CD14-positive monocyte (primary cell): Measurements from ENCODE around the gene TRIM37. TPM values are rescaled to one million over a fixed set of nuclear protein-coding genes. Genes with fewer than 3 reads are reported as not detected.
A peak's percentile ranks its signal among the peaks of the same experiment; 100 is the strongest.

Source experiments
- DNase-seq, 3 donors: peaks; one replicate each; pipeline ENCODE4 v3.0.0-alpha.2; 2011 to 2022
- H2AFZ ChIP-seq: 2 replicates; pipeline ENCODE4 v1.6.0; 2012; ENCODE audit warnings: mild to moderate bottlenecking, low read depth, low read length, inconsistent platforms; ENCODE audit not compliant: insufficient read depth, poor library complexity, severe bottlenecking
- H3K27ac ChIP-seq, 2 donors: 1 replicate in 1 of 2; 2 replicates in 1 of 2; pipeline ENCODE4 v1.5.1; 2012 to 2013; ENCODE audit warnings: low read length in 2 of 2, control low read depth in 1 of 2, inconsistent platforms in 1 of 2, low read depth in 1 of 2, mild to moderate bottlenecking in 1 of 2
- H3K27me3 ChIP-seq, 2 donors: one replicate each; pipeline versions ENCODE4 v1.6.0 to v1.6.1; 2011 to 2013; ENCODE audit warnings: low read length in 2 of 2; ENCODE audit not compliant: control insufficient read depth in 2 of 2, insufficient read depth in 2 of 2
- H3K36me3 ChIP-seq, 2 donors: replicated peaks in 1 of 2; 1 replicate in 1 of 2; 2 replicates in 1 of 2; pipeline versions ENCODE4 v1.5.1 to v1.6.1; 2012 to 2013; ENCODE audit warnings: low read length in 2 of 2, control low read depth in 1 of 2, inconsistent platforms in 1 of 2, mild to moderate bottlenecking in 1 of 2; ENCODE audit not compliant: insufficient read depth in 2 of 2, control insufficient read depth in 1 of 2
- H3K4me1 ChIP-seq, 2 donors: 1 replicate in 1 of 2; 2 replicates in 1 of 2; pipeline versions ENCODE4 v1.5.1 to v1.6.1; 2012 to 2013; ENCODE audit warnings: low read length in 2 of 2, control low read depth in 1 of 2, inconsistent platforms in 1 of 2, mild to moderate bottlenecking in 1 of 2, moderate library complexity in 1 of 2; ENCODE audit not compliant: insufficient read depth in 2 of 2, control insufficient read depth in 1 of 2
- H3K4me2 ChIP-seq: replicated peaks from 2 replicates; pipeline ENCODE3; 2012; ENCODE audit warnings: low read length, moderate library complexity, mild to moderate bottlenecking; ENCODE audit not compliant: poor library complexity, severe bottlenecking; ENCODE audit errors: extremely low read depth
- H3K4me3 ChIP-seq, 3 experiments: fragments of 200-600 bp in 1 of 3; sonication (generic) in 1 of 3; replicated peaks in 1 of 3; 1 replicate in 2 of 3; 2 replicates in 1 of 3; pipeline ENCODE4 v1.5.1; 2011 to 2013; ENCODE audit warnings: low read length in 3 of 3, mild to moderate bottlenecking in 3 of 3, control low read depth in 2 of 3, low read depth in 2 of 3, inconsistent platforms in 1 of 3, moderate library complexity in 1 of 3
- H3K79me2 ChIP-seq: 2 replicates; pipeline ENCODE4 v1.6.0; 2012; ENCODE audit warnings: mild to moderate bottlenecking, control low read depth, inconsistent platforms, low read length, moderate library complexity; ENCODE audit not compliant: insufficient read depth
- H3K9ac ChIP-seq: 2 replicates; pipeline ENCODE4 v1.6.0; 2017; ENCODE audit warnings: low read length, mild to moderate bottlenecking; ENCODE audit not compliant: insufficient read depth, poor library complexity, severe bottlenecking
- H3K9me3 ChIP-seq, 2 donors: replicated peaks in 1 of 2; 1 replicate in 1 of 2; 2 replicates in 1 of 2; pipeline versions ENCODE4 v1.5.1 to v1.6.1; 2012 to 2013; ENCODE audit warnings: low read length in 2 of 2, control low read depth in 1 of 2; ENCODE audit not compliant: control insufficient read depth in 1 of 2, insufficient read depth in 1 of 2
- H4K20me1 ChIP-seq: 2 replicates; pipeline ENCODE4 v1.6.0; 2012; ENCODE audit warnings: mild to moderate bottlenecking, low read length, control low read depth, moderate library complexity; ENCODE audit not compliant: insufficient read depth
- H3K27ac Mint-ChIP-seq, 7 donors: one replicate each; pipeline ENCODE4 v1.8.0; 2020; ENCODE audit warnings: mild to moderate bottlenecking in 7 of 7, mixed read lengths in 7 of 7, moderate library complexity in 6 of 7, inconsistent platforms in 2 of 7
- H3K27me3 Mint-ChIP-seq, 3 donors: one replicate each; pipeline ENCODE4 v1.8.0; 2021 to 2022; ENCODE audit warnings: low read depth in 3 of 3, mild to moderate bottlenecking in 3 of 3, mixed read lengths in 3 of 3, moderate library complexity in 3 of 3, inconsistent platforms in 1 of 3
- H3K36me3 Mint-ChIP-seq, 2 donors: one replicate each; pipeline ENCODE4 v1.8.0; 2020; ENCODE audit warnings: mixed read lengths in 2 of 2, inconsistent platforms in 1 of 2, mild to moderate bottlenecking in 1 of 2
- H3K4me1 Mint-ChIP-seq: one replicate; pipeline ENCODE4 v1.8.0; 2020; ENCODE audit warnings: mild to moderate bottlenecking, mixed read lengths
- H3K4me3 Mint-ChIP-seq, 2 donors: one replicate each; pipeline ENCODE4 v1.8.0; 2020; ENCODE audit warnings: mild to moderate bottlenecking in 2 of 2, mixed read lengths in 2 of 2, moderate library complexity in 1 of 2
- H3K9me3 Mint-ChIP-seq, 7 donors: one replicate each; pipeline ENCODE4 v1.8.0; 2020 to 2022; ENCODE audit warnings: mixed read lengths in 7 of 7, mild to moderate bottlenecking in 6 of 7, moderate library complexity in 6 of 7, inconsistent platforms in 2 of 7
- CTCF ChIP-seq: fragments of 200-600 bp; IDR thresholded peaks from one replicate; pipeline ENCODE4 v1.8.0; 2022; ENCODE audit warnings: antibody characterized with exemption, mild to moderate bottlenecking
- WGBS: methylation state at CpG from one replicate; pipeline ENCODE4 v1.1.5; 2013; ENCODE audit warnings: missing lambda C conversion rate; ENCODE audit not compliant: insufficient coverage; 5-methylcytosine and 5-hydroxymethylcytosine counted together
- intact Hi-C, 2 donors: fragments of 100-400 bp; cut with micrococcal nuclease; formaldehyde crosslinking; loops; one replicate each; pipeline versions ENCODE4 v1.15.0 to v1.15.1; 2023
- polyA plus RNA-seq, 3 donors: library from polyadenylated mRNA; depleted of rRNA in 1 of 3; unstranded in 2 of 3; stranded (reverse) in 1 of 3; fragments of 300-500 nt in 2 of 3; fragments of >200 nt in 1 of 3; fragmentation: Illumina TruSeq in 2 of 3; gene quantifications; 1 replicate in 2 of 3; 2 replicates in 1 of 3; pipeline ENCODE4 v1.2.3, GENCODE V29; 2012 to 2021

The TRIM37 gene
- polyA plus RNA-seq, 3 donors: 2.7 to 6.1 (median 5.3) TPM

GRCh38 chr17:59111539-59111938 lies 4.9 kb upstream of the TRIM37 start:
- Mint-ChIP-seq H3K4me1 (peaks cover 6% of the 10 kb centered on the region), H3K27me3 (no peaks in the 10 kb centered on the region), H3K36me3 (peaks cover 8 to 29% of the 10 kb centered on the region in 2 donors), H3K27ac (no peak overlapping the region), H3K9me3 (no peaks in the 10 kb centered on the region), H3K4me3 (no peak overlapping the region)
- H3K9ac ChIP-seq: no peak overlapping the region
- H3K27ac ChIP-seq: no peak overlapping the region
- H3K36me3 ChIP-seq: peaks cover 14 to 28% of the 10 kb centered on the region in 2 donors
- H4K20me1 ChIP-seq: no peaks in the 10 kb centered on the region
- H3K79me2 ChIP-seq: no peaks in the 10 kb centered on the region
- H3K4me3 ChIP-seq: no peak overlapping the region
- DNase-seq: no peak
- H2AFZ ChIP-seq: no peak overlapping the region
- no peaks in the 10 kb centered on the region for H3K9me3 ChIP-seq
- intact Hi-C loops: no loop called here
- WGBS: no CpG with 5 or more reads among the region's 3 CpGs
- H3K4me1 ChIP-seq: peaks cover 6 to 9% of the 10 kb centered on the region in 2 donors
- no peaks in the 10 kb centered on the region for H3K27me3 ChIP-seq
- no peak for TF ChIP-seq CTCF
- H3K4me2 ChIP-seq: no peak overlapping the region

GRCh38 chr17:59110973-59111372 lies 4.3 kb upstream of the TRIM37 start:
- H3K4me2 ChIP-seq: no peak overlapping the region
- intact Hi-C loops: no loop called here
- H3K27me3 ChIP-seq: no peaks in the 10 kb centered on the region
- peaks cover 14 to 28% of the 10 kb centered on the region in 2 donors for H3K36me3 ChIP-seq
- no peak for DNase-seq
- TF ChIP-seq CTCF: no peak
- H3K4me1 ChIP-seq: peaks cover 7 to 10% of the 10 kb centered on the region in 2 donors
- H3K36me3 Mint-ChIP-seq: peaks cover 8 to 29% of the 10 kb centered on the region in 2 donors
- H3K4me3 ChIP-seq: no peak overlapping the region
- H2AFZ ChIP-seq: no peak overlapping the region
- H3K9ac ChIP-seq: no peak overlapping the region
- no peaks in the 10 kb centered on the region for H3K27me3 Mint-ChIP-seq
- H3K27ac Mint-ChIP-seq: peak overlapping the region in 1 of 7 donors; percentile 30
- no peaks in the 10 kb centered on the region for H3K9me3 ChIP-seq
- peaks cover 8% of the 10 kb centered on the region for H3K4me1 Mint-ChIP-seq
- no peaks in the 10 kb centered on the region for H3K9me3 Mint-ChIP-seq
- no peak overlapping the region for H3K4me3 Mint-ChIP-seq
- H3K79me2 ChIP-seq: peaks cover 1% of the 10 kb centered on the region
- H4K20me1 ChIP-seq: no peaks in the 10 kb centered on the region
- H3K27ac ChIP-seq: no peak overlapping the region
